Glutamatergic neuron (in vitro differentiated cells): ENCODE measurements around the gene CLIC2. TPM values are rescaled to one million over a fixed set of nuclear protein-coding genes. Genes with fewer than 3 reads are reported as not detected.

Experiments
- DNase-seq: peaks from one replicate; pipeline ENCODE4 v3.0.0; 2022
- H3K27ac Mint-ChIP-seq: one replicate; pipeline ENCODE4 v1.8.0; 2020; ENCODE audit warnings: mild to moderate bottlenecking, mixed read lengths, inconsistent platforms; ENCODE audit not compliant: unreplicated experiment
- H3K27me3 Mint-ChIP-seq: one replicate; pipeline ENCODE4 v1.8.0; 2020; ENCODE audit warnings: mild to moderate bottlenecking, moderate library complexity, mixed read lengths, inconsistent platforms; ENCODE audit not compliant: unreplicated experiment
- H3K36me3 Mint-ChIP-seq: one replicate; pipeline ENCODE4 v1.8.0; 2020; ENCODE audit warnings: mild to moderate bottlenecking, mixed read lengths, inconsistent platforms; ENCODE audit not compliant: unreplicated experiment
- H3K4me1 Mint-ChIP-seq: one replicate; pipeline ENCODE4 v1.8.0; 2020; ENCODE audit warnings: mild to moderate bottlenecking, low read depth, mixed read lengths, inconsistent platforms; ENCODE audit not compliant: unreplicated experiment
- H3K4me3 Mint-ChIP-seq: one replicate; pipeline ENCODE4 v1.8.0; 2020; ENCODE audit warnings: mild to moderate bottlenecking, mixed read lengths, inconsistent platforms; ENCODE audit not compliant: unreplicated experiment
- H3K9me3 Mint-ChIP-seq: one replicate; pipeline ENCODE4 v1.8.0; 2020; ENCODE audit warnings: mild to moderate bottlenecking, moderate library complexity, mixed read lengths, inconsistent platforms; ENCODE audit not compliant: unreplicated experiment
- CTCF ChIP-seq: fragments of 200-600 bp; sonication (generic); IDR thresholded peaks from one replicate; pipeline ENCODE4 v1.5.0; 2021; ENCODE audit not compliant: partially characterized antibody, unreplicated experiment
- total RNA-seq: library from RNA; stranded (reverse); fragmentation: NEBNext Ultra II Directional; extraction: Animal tissue kit (Norgen Biotek cat#: 25700); gene quantifications from one replicate; pipeline ENCODE4 v1.2.1, GENCODE V29; 2021; ENCODE audit not compliant: unreplicated experiment

Gene CLIC2
- total RNA-seq, 1 donor from 2014 or later: 0.56 TPM

GRCh38 chrX:155247497-155247896 lies 86.9 kb downstream of the CLIC2 start:
- no peak for TF ChIP-seq CTCF
- Mint-ChIP-seq H3K27me3 (peaks cover 5% of the 10 kb centered on the region), H3K4me1 (no peaks in the 10 kb centered on the region), H3K27ac (no peak overlapping the region), H3K36me3 (no peaks in the 10 kb centered on the region), H3K9me3 (peaks cover 2% of the 10 kb centered on the region), H3K4me3 (no peak overlapping the region)
- DNase-seq: no peak

- DNase-seq: no peak
- H3K4me1 Mint-ChIP-seq: no peaks in the 10 kb centered on the region
- no peak overlapping the region for H3K4me3 Mint-ChIP-seq
- no peak for TF ChIP-seq CTCF
- H3K27ac Mint-ChIP-seq: no peak overlapping the region
- peaks cover 5% of the 10 kb centered on the region for H3K27me3 Mint-ChIP-seq
- no peaks in the 10 kb centered on the region for H3K36me3 Mint-ChIP-seq
- peaks cover 2% of the 10 kb centered on the region for H3K9me3 Mint-ChIP-seq
These were observed 87.7 kb downstream of the CLIC2 start for GRCh38 chrX:155246748-155247147.

- no peak for TF ChIP-seq CTCF
- Mint-ChIP-seq H3K4me1 (no peaks in the 10 kb centered on the region), H3K27ac (no peak overlapping the region), H3K27me3 (no peaks in the 10 kb centered on the region), H3K36me3 (no peaks in the 10 kb centered on the region), H3K9me3 (peaks cover 2% of the 10 kb centered on the region), H3K4me3 (no peak overlapping the region)
- DNase-seq: no peak
These were observed 92.1 kb downstream of the CLIC2 start for GRCh38 chrX:155242300-155242699.

GRCh38 chrX:155237719-155238118 lies 96.7 kb downstream of the CLIC2 start:
- no peak overlapping the region for H3K27ac Mint-ChIP-seq
- TF ChIP-seq CTCF: no peak
- H3K9me3 Mint-ChIP-seq: no peaks in the 10 kb centered on the region
- H3K27me3 Mint-ChIP-seq: no peaks in the 10 kb centered on the region
- no peaks in the 10 kb centered on the region for H3K36me3 Mint-ChIP-seq
- H3K4me3 Mint-ChIP-seq: no peak overlapping the region
- no peak for DNase-seq
- no peaks in the 10 kb centered on the region for H3K4me1 Mint-ChIP-seq

- Mint-ChIP-seq H3K27ac (no peak overlapping the region), H3K4me3 (no peak overlapping the region), H3K27me3 (no peaks in the 10 kb centered on the region), H3K4me1 (no peaks in the 10 kb centered on the region), H3K9me3 (no peaks in the 10 kb centered on the region), H3K36me3 (no peaks in the 10 kb centered on the region)
- no peak for TF ChIP-seq CTCF
- DNase-seq: no peak
These were observed 98.5 kb downstream of the CLIC2 start for GRCh38 chrX:155235891-155236290.
